ENCODE measurements around the gene HOXB3.
A peak's percentile ranks its signal among the peaks of the same experiment; 100 is the strongest.

HOXB3 gene

GRCh38 chr17:48543107-48543853 lies 46.8 kb downstream of the HOXB3 start:
- peak; percentile 55 for DNase-seq (ENCODE audit: low read depth)
- H3K4me3 ChIP-seq (ENCODE audit: low read length) = peak overlapping the region; percentile 48
- TF ChIP-seq CTCF (IDR thresholded peaks at IDR 0.05; ENCODE audit: insufficient read depth, low read depth, low read length, missing control alignments) = no peak

- no peak for TF ChIP-seq CTCF (IDR thresholded peaks at IDR 0.05; ENCODE audit: insufficient read depth, low read depth, low read length, missing control alignments)
- peak overlapping the region; percentile 48 for H3K4me3 ChIP-seq (ENCODE audit: low read length)
Measured at GRCh38 chr17:48542698-48543106, 47.3 kb downstream of the HOXB3 start.

GRCh38 chr17:48542114-48542656 lies 47.9 kb downstream of the HOXB3 start:
- DNase-seq (ENCODE audit: low read depth) = no peak
- TF ChIP-seq CTCF (IDR thresholded peaks at IDR 0.05; ENCODE audit: insufficient read depth, low read depth, low read length, missing control alignments) = no peak
- H3K4me3 ChIP-seq (ENCODE audit: low read length) = peak overlapping the region; percentile 48

More at GRCh38 chr17:48542698-48543106, 47.3 kb downstream of the HOXB3 start:
- no peak for DNase-seq (ENCODE audit: low read depth)

GRCh38 chr17:48541577-48542113 lies 48.4 kb downstream of the HOXB3 start:
- peak overlapping the region; percentile 48 for H3K4me3 ChIP-seq (ENCODE audit: low read length)
- no peak for TF ChIP-seq CTCF (IDR thresholded peaks at IDR 0.05; ENCODE audit: insufficient read depth, low read depth, low read length, missing control alignments)
- DNase-seq (ENCODE audit: low read depth) = peak; percentile 39

GRCh38 chr17:48541036-48541576 lies 48.9 kb downstream of the HOXB3 start:
- no peak for DNase-seq (ENCODE audit: low read depth)
- H3K4me3 ChIP-seq (ENCODE audit: low read length) = peak overlapping the region; percentile 32
- no peak for TF ChIP-seq CTCF (IDR thresholded peaks at IDR 0.05; ENCODE audit: insufficient read depth, low read depth, low read length, missing control alignments)

GRCh38 chr17:48540213-48540612 lies 49.8 kb downstream of the HOXB3 start:
- DNase-seq (ENCODE audit: low read depth) = no peak
- H3K4me3 ChIP-seq (ENCODE audit: low read length) = no peak overlapping the region
- no peak for TF ChIP-seq CTCF (IDR thresholded peaks at IDR 0.05; ENCODE audit: insufficient read depth, low read depth, low read length, missing control alignments)

Data from epithelial cell of esophagus (primary cell).